Activated T-helper 17 cell treated with anti-CD3 and anti-CD28 coated beads, Interleukin-2, amount 50 U/mL, for 72 hours (primary cell): ENCODE measurements around the gene PEX3. TPM values are rescaled to one million over a fixed set of nuclear protein-coding genes. Genes with fewer than 3 reads are reported as not detected.

Experiments
- ATAC-seq: fragments of 150-1000 bp; cut with Tn5 transposase; replicated peaks from 2 replicates; pipeline ENCODE4 v1.10.0; 2021; ENCODE audit warnings: mild to moderate bottlenecking, moderate library complexity
- H3K27ac Mint-ChIP-seq: one replicate; pipeline ENCODE4 v1.8.0; 2022; ENCODE audit warnings: mixed read lengths
- H3K27me3 Mint-ChIP-seq: one replicate; pipeline ENCODE4 v1.8.0; 2022; ENCODE audit warnings: mixed read lengths
- H3K36me3 Mint-ChIP-seq: one replicate; pipeline ENCODE4 v1.8.0; 2022; ENCODE audit warnings: low read depth, mild to moderate bottlenecking, mixed read lengths
- H3K4me1 Mint-ChIP-seq: one replicate; pipeline ENCODE4 v1.8.0; 2022; ENCODE audit warnings: mixed read lengths
- H3K4me3 Mint-ChIP-seq: one replicate; pipeline ENCODE4 v1.8.0; 2022; ENCODE audit warnings: mild to moderate bottlenecking, mixed read lengths
- H3K9me3 Mint-ChIP-seq: one replicate; pipeline ENCODE4 v1.8.0; 2022; ENCODE audit warnings: mixed read lengths
- total RNA-seq, 2 donors: library from RNA; stranded (reverse); gene quantifications; one replicate each; pipeline ENCODE4 v1.2.3, GENCODE V29; 2022

PEX3 gene, protein sequence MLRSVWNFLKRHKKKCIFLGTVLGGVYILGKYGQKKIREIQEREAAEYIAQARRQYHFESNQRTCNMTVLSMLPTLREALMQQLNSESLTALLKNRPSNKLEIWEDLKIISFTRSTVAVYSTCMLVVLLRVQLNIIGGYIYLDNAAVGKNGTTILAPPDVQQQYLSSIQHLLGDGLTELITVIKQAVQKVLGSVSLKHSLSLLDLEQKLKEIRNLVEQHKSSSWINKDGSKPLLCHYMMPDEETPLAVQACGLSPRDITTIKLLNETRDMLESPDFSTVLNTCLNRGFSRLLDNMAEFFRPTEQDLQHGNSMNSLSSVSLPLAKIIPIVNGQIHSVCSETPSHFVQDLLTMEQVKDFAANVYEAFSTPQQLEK
- total RNA-seq = 10 to 100 TPM; 30.6 to 37.6 TPM

GRCh38 chr6:143450453-143451371 lies at the start of gene PEX3, which contains the start of gene ADAT2:
TSS of gene PEX3 (plus strand) at chr6:143450805. CDS start at chr6:143451043, 238 bp downstream.
TSS of gene ADAT2 (minus strand) at chr6:143450695. CDS start at chr6:143450658, 37 bp downstream.
- Mint-ChIP-seq H3K36me3 (peaks cover 43% of the 10 kb centered on the region), H3K4me3 (peak within 1 kb of the TSS; percentile 97), H3K27ac (peak within 1 kb of the TSS; percentile 96), H3K4me1 (peaks cover 24% of the 10 kb centered on the region), H3K27me3 (no peaks in the 10 kb centered on the region), H3K9me3 (no peaks in the 10 kb centered on the region)
- peak; percentile 90 for ATAC-seq

- Mint-ChIP-seq H3K4me3 (peak overlapping the region; percentile 14), H3K27me3 (peaks cover 4% of the 10 kb centered on the region), H3K27ac (peak overlapping the region; percentile 53), H3K9me3 (no peaks in the 10 kb centered on the region), H3K36me3 (no peaks in the 10 kb centered on the region), H3K4me1 (peaks cover 8% of the 10 kb centered on the region)
- no peak for ATAC-seq
Observed at GRCh38 chr6:143401068-143401446, 49.5 kb upstream of the PEX3 start.

- no peak for ATAC-seq
- Mint-ChIP-seq H3K36me3 (no peaks in the 10 kb centered on the region), H3K27me3 (peaks cover 4% of the 10 kb centered on the region), H3K4me1 (peaks cover 8% of the 10 kb centered on the region), H3K27ac (no peak overlapping the region), H3K4me3 (no peak overlapping the region), H3K9me3 (no peaks in the 10 kb centered on the region)
Observed at GRCh38 chr6:143401636-143402370, 48.8 kb upstream of the PEX3 start.

GRCh38 chr6:143402721-143403336 lies 47.8 kb upstream of the PEX3 start:
- no peaks in the 10 kb centered on the region for H3K36me3 Mint-ChIP-seq
- no peak for ATAC-seq
- H3K9me3 Mint-ChIP-seq = no peaks in the 10 kb centered on the region
- no peak overlapping the region for H3K27ac Mint-ChIP-seq
- H3K4me3 Mint-ChIP-seq = no peak overlapping the region
- peaks cover 8% of the 10 kb centered on the region for H3K4me1 Mint-ChIP-seq
- H3K27me3 Mint-ChIP-seq = peaks cover 4% of the 10 kb centered on the region

GRCh38 chr6:143405373-143406154 lies 45.0 kb upstream of the PEX3 start:
- Mint-ChIP-seq H3K4me1 (peaks cover 7% of the 10 kb centered on the region), H3K27me3 (peaks cover 8% of the 10 kb centered on the region), H3K4me3 (no peak overlapping the region), H3K27ac (no peak overlapping the region), H3K9me3 (peaks cover 7% of the 10 kb centered on the region), H3K36me3 (no peaks in the 10 kb centered on the region)
- ATAC-seq = no peak

DNA sequence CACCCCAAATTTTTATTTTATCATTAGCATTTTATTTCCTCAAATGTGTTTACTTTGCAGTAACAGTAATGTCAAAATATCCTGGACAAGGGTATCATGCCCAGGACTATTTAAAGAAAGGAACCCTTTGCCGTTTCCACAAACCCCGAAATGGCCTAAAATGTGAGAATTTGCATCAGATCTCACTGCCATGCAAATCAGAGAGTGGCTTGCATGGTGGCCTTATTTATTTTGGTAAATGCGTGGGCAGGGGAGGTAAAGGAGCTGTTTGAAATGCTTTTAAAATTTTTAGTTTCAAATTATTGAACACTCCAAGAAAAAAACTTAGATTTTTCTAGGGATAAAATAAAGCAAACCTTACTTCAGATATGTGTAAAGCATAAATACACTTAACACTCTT lies 43.9 kb upstream of the PEX3 start:
- H3K36me3 Mint-ChIP-seq = no peaks in the 10 kb centered on the region
- H3K27ac Mint-ChIP-seq = no peak overlapping the region
- H3K27me3 Mint-ChIP-seq = peaks cover 8% of the 10 kb centered on the region
- peaks cover 7% of the 10 kb centered on the region for H3K9me3 Mint-ChIP-seq
- no peak for ATAC-seq
- no peaks in the 10 kb centered on the region for H3K4me1 Mint-ChIP-seq
- no peak overlapping the region for H3K4me3 Mint-ChIP-seq

DNA sequence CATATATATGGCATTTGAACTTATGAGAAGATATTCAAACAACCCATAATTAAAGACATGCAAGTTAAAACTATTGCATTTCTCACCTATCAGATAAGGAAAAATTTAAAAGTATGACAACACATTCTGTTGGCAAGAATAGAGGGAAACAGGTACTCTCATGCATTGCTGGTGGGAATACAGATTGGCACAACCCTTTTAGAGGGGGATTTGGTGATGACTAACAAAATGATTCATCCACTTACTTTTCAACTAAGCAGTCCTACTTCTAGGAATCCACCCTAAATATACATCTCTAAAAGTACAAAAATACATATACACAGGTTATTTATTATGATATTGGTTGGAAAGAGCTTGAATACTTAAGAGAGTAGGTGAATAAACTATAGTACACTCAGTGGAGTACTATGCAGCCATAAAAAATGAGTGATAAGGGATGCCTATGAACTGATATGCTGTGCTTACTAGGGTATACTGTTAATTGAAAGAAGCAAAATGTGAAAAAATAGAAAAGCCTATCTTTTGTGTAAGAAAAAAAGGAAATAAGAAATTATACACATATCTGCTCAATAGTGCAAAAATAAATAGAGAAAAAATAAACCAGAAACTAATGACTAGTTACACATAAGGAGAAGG lies 42.3 kb upstream of the PEX3 start:
- Mint-ChIP-seq H3K9me3 (peaks cover 7% of the 10 kb centered on the region), H3K4me3 (no peak overlapping the region), H3K36me3 (no peaks in the 10 kb centered on the region), H3K4me1 (no peaks in the 10 kb centered on the region), H3K27ac (peak overlapping the region; percentile 29), H3K27me3 (peaks cover 8% of the 10 kb centered on the region)
- no peak for ATAC-seq

- no peaks in the 10 kb centered on the region for H3K36me3 Mint-ChIP-seq
- no peak for ATAC-seq
- no peaks in the 10 kb centered on the region for H3K4me1 Mint-ChIP-seq
- H3K4me3 Mint-ChIP-seq = no peak overlapping the region
- peaks cover 7% of the 10 kb centered on the region for H3K9me3 Mint-ChIP-seq
- peaks cover 8% of the 10 kb centered on the region for H3K27me3 Mint-ChIP-seq
- peak overlapping the region; percentile 29 for H3K27ac Mint-ChIP-seq
Observed at GRCh38 chr6:143408787-143409162, 41.8 kb upstream of the PEX3 start.

- Mint-ChIP-seq H3K36me3 (no peaks in the 10 kb centered on the region), H3K27me3 (peaks cover 4% of the 10 kb centered on the region), H3K27ac (no peak overlapping the region), H3K4me1 (no peaks in the 10 kb centered on the region), H3K9me3 (peaks cover 7% of the 10 kb centered on the region), H3K4me3 (no peak overlapping the region)
- ATAC-seq = no peak
Observed at GRCh38 chr6:143410859-143411270, 39.7 kb upstream of the PEX3 start.

DNA sequence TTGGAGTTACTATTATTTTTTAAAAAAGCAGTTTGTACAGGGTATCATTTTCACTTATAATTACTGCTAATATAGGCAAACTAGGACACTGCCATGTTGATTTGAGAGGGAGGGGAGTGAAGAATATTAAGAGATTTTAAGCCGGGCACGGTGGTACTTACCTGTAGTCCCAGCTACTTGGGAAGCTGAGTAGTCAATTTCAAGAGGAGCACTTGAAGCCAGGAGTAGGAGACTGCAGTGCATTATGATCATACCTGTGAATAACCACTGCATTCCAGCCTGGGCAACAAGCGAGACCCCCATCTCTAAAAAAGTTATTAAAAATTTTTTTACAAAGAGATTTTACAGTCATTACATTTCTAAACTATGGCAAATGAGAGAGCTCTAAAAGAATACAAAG lies 35.8 kb upstream of the PEX3 start:
- Mint-ChIP-seq H3K4me1 (no peaks in the 10 kb centered on the region), H3K27me3 (no peaks in the 10 kb centered on the region), H3K4me3 (no peak overlapping the region), H3K27ac (no peak overlapping the region), H3K36me3 (no peaks in the 10 kb centered on the region), H3K9me3 (no peaks in the 10 kb centered on the region)
- ATAC-seq = no peak

- Mint-ChIP-seq H3K27me3 (no peaks in the 10 kb centered on the region), H3K9me3 (no peaks in the 10 kb centered on the region), H3K27ac (no peak overlapping the region), H3K36me3 (no peaks in the 10 kb centered on the region), H3K4me1 (no peaks in the 10 kb centered on the region), H3K4me3 (no peak overlapping the region)
- no peak for ATAC-seq
Observed at GRCh38 chr6:143419526-143419925, 31.1 kb upstream of the PEX3 start.

DNA sequence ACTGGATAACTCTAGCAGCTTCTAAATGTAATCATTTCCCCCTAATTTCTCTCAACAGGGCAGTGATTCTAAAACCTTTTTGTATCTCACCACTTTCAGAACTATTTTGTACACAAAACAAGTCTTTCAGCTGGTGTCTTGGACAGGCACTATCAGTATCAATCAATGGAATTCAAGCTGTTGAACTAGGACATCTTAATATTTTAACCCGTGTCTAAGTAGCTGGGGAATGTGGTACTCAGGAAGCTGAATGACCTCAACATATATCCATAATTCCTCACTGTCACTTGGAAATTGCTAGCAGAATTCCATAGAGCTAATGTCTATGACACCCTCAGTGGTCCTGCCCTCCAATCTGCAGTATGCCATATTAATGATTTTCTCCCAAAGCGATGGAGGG lies 24.6 kb upstream of the PEX3 start:
- no peak overlapping the region for H3K27ac Mint-ChIP-seq
- peaks cover 34% of the 10 kb centered on the region for H3K36me3 Mint-ChIP-seq
- no peaks in the 10 kb centered on the region for H3K27me3 Mint-ChIP-seq
- no peak for ATAC-seq
- H3K9me3 Mint-ChIP-seq = no peaks in the 10 kb centered on the region
- no peak overlapping the region for H3K4me3 Mint-ChIP-seq
- H3K4me1 Mint-ChIP-seq = no peaks in the 10 kb centered on the region
